H9 (cell line): ENCODE measurements around the gene TSC2. TPM values are rescaled to one million over a fixed set of nuclear protein-coding genes. Genes with fewer than 3 reads are reported as not detected.
A peak's percentile ranks its signal among the peaks of the same experiment; 100 is the strongest.

Experiments
- DNase-seq: peaks from one replicate; pipeline ENCODE4 v3.0.0-alpha.2; 2017
- H2AFZ ChIP-seq: one replicate; pipeline ENCODE4 v1.6.1; 2013; ENCODE audit warnings: mild to moderate bottlenecking, low read length, control low read depth, moderate library complexity
- H2AK5ac ChIP-seq: 2 replicates; pipeline ENCODE4 v1.6.1; 2013; ENCODE audit warnings: low read length, control low read depth, mixed read lengths; ENCODE audit not compliant: insufficient read length
- H2BK120ac ChIP-seq: one replicate; pipeline ENCODE4 v1.6.1; 2013; ENCODE audit warnings: low read depth, mild to moderate bottlenecking, low read length, control low read depth, inconsistent platforms; ENCODE audit not compliant: poor library complexity, severe bottlenecking
- H2BK12ac ChIP-seq: 2 replicates; pipeline ENCODE4 v1.6.1; 2013; ENCODE audit warnings: low read length, control low read depth, mixed read lengths, low read depth; ENCODE audit not compliant: insufficient read length
- H2BK15ac ChIP-seq: 2 replicates; pipeline ENCODE4 v1.6.1; 2013; ENCODE audit warnings: low read depth, low read length, control low read depth
- H2BK20ac ChIP-seq: one replicate; pipeline ENCODE4 v1.6.1; 2013; ENCODE audit warnings: low read depth, mild to moderate bottlenecking, low read length, control low read depth, inconsistent platforms; ENCODE audit not compliant: poor library complexity, severe bottlenecking
- H2BK5ac ChIP-seq: 2 replicates; pipeline ENCODE4 v1.6.1; 2013; ENCODE audit warnings: low read length, control low read depth, mixed read lengths; ENCODE audit not compliant: insufficient read length
- H3K14ac ChIP-seq: 2 replicates; pipeline ENCODE4 v1.6.1; 2013; ENCODE audit warnings: low read length, control low read depth; ENCODE audit not compliant: insufficient read depth
- H3K18ac ChIP-seq: 2 replicates; pipeline ENCODE4 v1.6.1; 2013; ENCODE audit warnings: low read depth, mild to moderate bottlenecking, mixed read lengths, low read length, control low read depth; ENCODE audit not compliant: insufficient read length
- H3K23ac ChIP-seq: 2 replicates; pipeline ENCODE4 v1.6.1; 2013; ENCODE audit warnings: low read length, control low read depth, mixed read lengths, low read depth; ENCODE audit not compliant: insufficient read length
- H3K23me2 ChIP-seq: 2 replicates; pipeline ENCODE4 v1.6.1; 2013; ENCODE audit warnings: low read depth, mild to moderate bottlenecking, mixed read lengths, low read length, control low read depth; ENCODE audit not compliant: insufficient read length, poor library complexity, severe bottlenecking
- H3K27ac ChIP-seq: 2 replicates; pipeline ENCODE4 v1.5.1; 2013; ENCODE audit warnings: low read length, control low read depth, mixed read lengths, low read depth; ENCODE audit not compliant: insufficient read length
- H3K27me3 ChIP-seq: 2 replicates; pipeline ENCODE4 v1.6.1; 2013; ENCODE audit warnings: low read length, control low read depth, inconsistent platforms; ENCODE audit not compliant: insufficient read depth
- H3K4ac ChIP-seq: 2 replicates; pipeline ENCODE4 v1.6.1; 2013; ENCODE audit warnings: low read depth, mild to moderate bottlenecking, control low read depth, inconsistent platforms, low read length, moderate library complexity
- H3K4me1 ChIP-seq: 2 replicates; pipeline ENCODE4 v1.6.1; 2013; ENCODE audit warnings: low read length, control low read depth, inconsistent platforms; ENCODE audit not compliant: insufficient read depth
- H3K4me2 ChIP-seq: 2 replicates; pipeline ENCODE4 v1.6.1; 2013; ENCODE audit warnings: low read length, control low read depth, mixed read lengths; ENCODE audit not compliant: insufficient read length, insufficient read depth
- H3K56ac ChIP-seq: 2 replicates; pipeline ENCODE4 v1.6.1; 2013; ENCODE audit warnings: low read depth, mild to moderate bottlenecking, mixed read lengths, low read length, control low read depth; ENCODE audit not compliant: insufficient read length
- H3K79me1 ChIP-seq: 2 replicates; pipeline ENCODE4 v1.6.1; 2013; ENCODE audit warnings: low read depth, mild to moderate bottlenecking, moderate library complexity, low read length, control low read depth, inconsistent platforms; ENCODE audit not compliant: insufficient read depth, poor library complexity, severe bottlenecking
- H3K79me2 ChIP-seq: 2 replicates; pipeline ENCODE4 v1.6.1; 2013; ENCODE audit warnings: low read length, control low read depth, inconsistent platforms; ENCODE audit not compliant: insufficient read depth
- H3K9ac ChIP-seq: 2 replicates; pipeline ENCODE4 v1.6.1; 2013; ENCODE audit warnings: low read length, control low read depth, mixed read lengths; ENCODE audit not compliant: insufficient read length; ENCODE audit errors: extremely low read depth
- H3K9me3 ChIP-seq: one replicate; pipeline ENCODE4 v1.6.1; 2013; ENCODE audit warnings: low read depth, low read length, inconsistent platforms; ENCODE audit not compliant: control insufficient read depth
- H3T11ph ChIP-seq: one replicate; pipeline ENCODE4 v1.6.1; 2013; ENCODE audit warnings: mild to moderate bottlenecking, low read length, control low read depth, inconsistent platforms
- H4K20me1 ChIP-seq: one replicate; pipeline ENCODE4 v1.6.1; 2013; ENCODE audit not compliant: control insufficient read depth, insufficient read length, insufficient read depth
- H4K5ac ChIP-seq: 2 replicates; pipeline ENCODE4 v1.6.1; 2013; ENCODE audit warnings: low read depth, mild to moderate bottlenecking, mixed read lengths, low read length, control low read depth; ENCODE audit not compliant: insufficient read length
- H4K8ac ChIP-seq: replicated peaks from 2 replicates; pipeline ENCODE4 v1.6.1; 2013; ENCODE audit warnings: low read length, control low read depth, mixed read lengths, low read depth; ENCODE audit not compliant: insufficient read length
- H4K91ac ChIP-seq: 2 replicates; pipeline ENCODE4 v1.6.1; 2013; ENCODE audit warnings: low read depth, mild to moderate bottlenecking, moderate library complexity, mixed read lengths, low read length, control low read depth; ENCODE audit not compliant: insufficient read length
- H3K27ac Mint-ChIP-seq, 3 experiments: 2 replicates in 2 of 3; 3 replicates in 1 of 3; pipeline ENCODE4 v1.8.0; 2020 to 2021; ENCODE audit warnings: mixed read lengths in 3 of 3, mild to moderate bottlenecking in 1 of 3, moderate library complexity in 1 of 3
- H3K27me3 Mint-ChIP-seq: 2 replicates; pipeline ENCODE4 v1.8.0; 2021; ENCODE audit warnings: low read depth, mild to moderate bottlenecking, moderate library complexity, mixed read lengths
- H3K36me3 Mint-ChIP-seq, 3 experiments: 2 replicates in 2 of 3; 3 replicates in 1 of 3; pipeline ENCODE4 v1.8.0; 2020 to 2021; ENCODE audit warnings: low read depth in 3 of 3, mixed read lengths in 3 of 3; ENCODE audit not compliant: insufficient read depth in 1 of 3
- H3K4me1 Mint-ChIP-seq, 2 experiments: 2 replicates each; pipeline ENCODE4 v1.8.0; 2020; ENCODE audit warnings: mixed read lengths in 2 of 2
- H3K4me3 Mint-ChIP-seq, 2 experiments: 2 replicates in 1 of 2; 3 replicates in 1 of 2; pipeline ENCODE4 v1.8.0; 2020 to 2021; ENCODE audit warnings: mild to moderate bottlenecking in 2 of 2, mixed read lengths in 2 of 2, moderate library complexity in 1 of 2
- H3K9me3 Mint-ChIP-seq, 2 experiments: 2 replicates in 1 of 2; 3 replicates in 1 of 2; pipeline ENCODE4 v1.8.0; 2020; ENCODE audit warnings: mild to moderate bottlenecking in 2 of 2, mixed read lengths in 2 of 2, moderate library complexity in 1 of 2
- WGBS: extraction: QIAGEN DNeasy Blood & Tissue Kit; methylation state at CpG from one replicate; pipeline ENCODE4 v1.1.7; 2013; ENCODE audit warnings: missing lambda C conversion rate, low lambda C conversion rate, mixed read lengths; ENCODE audit not compliant: insufficient read length; ENCODE audit errors: extremely low coverage; 5-methylcytosine and 5-hydroxymethylcytosine counted together
- total RNA-seq: library from RNA; stranded (reverse); gene quantifications from 2 replicates; pipeline ENCODE4 v1.2.1, GENCODE V29; 2021
- TF ChIP-seq, protein P1 (sequence below): fragments of 200-600 bp; sonication (generic); conservative IDR thresholded peaks from 3 replicates; pipeline ENCODE4 v1.8.0; 2021; ENCODE audit warnings: antibody characterized with exemption, mild to moderate bottlenecking

TSC2 gene
- total RNA-seq, 1 experiment from 2014 or later, result 122 TPM

DNA sequence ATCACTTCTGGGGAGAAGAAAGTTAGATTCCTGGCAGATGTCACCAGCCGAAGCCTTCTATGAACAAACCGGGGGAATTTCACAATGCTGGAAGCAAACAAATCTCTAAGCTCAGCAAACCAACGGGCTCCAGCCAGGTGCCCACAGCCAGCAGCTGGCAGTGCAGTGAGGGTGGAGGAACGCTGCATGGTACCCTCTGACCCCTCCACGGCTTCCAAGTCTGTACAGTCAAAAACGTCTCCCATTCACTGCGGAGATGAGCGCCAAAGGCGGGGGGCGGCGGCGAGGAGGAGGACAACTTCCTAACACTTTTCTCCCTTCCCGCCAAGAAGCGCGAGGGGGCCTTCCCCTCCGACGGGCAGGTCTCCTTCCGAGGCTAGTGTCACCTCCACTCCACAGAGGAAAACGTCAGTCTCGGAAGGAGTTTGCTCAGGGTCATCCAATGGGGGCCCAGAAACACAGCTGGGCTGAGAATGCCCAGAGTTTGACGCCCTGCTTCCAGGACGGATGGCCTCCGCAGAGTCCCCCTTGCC, 39.1 kb upstream of the TSC2 start:
- Histone ChIP-seq H4K91ac (no peak overlapping the region), H3K23me2 (peaks cover 11% of the 10 kb centered on the region), H3K9ac (peak overlapping the region; percentile 77), H3K14ac (no peak overlapping the region), H4K20me1 (no peaks in the 10 kb centered on the region), H2BK12ac (no peak overlapping the region), H3K4me2 (peak overlapping the region; percentile 73), H2BK20ac (no peak overlapping the region), H3K23ac (no peak overlapping the region), H3T11ph (no peak overlapping the region), H3K27ac (no peak overlapping the region), H3K27me3 (no peaks in the 10 kb centered on the region), H2BK5ac (no peak overlapping the region), H2BK120ac (no peak overlapping the region), H3K9me3 (no peaks in the 10 kb centered on the region), H3K4me1 (peaks cover 6% of the 10 kb centered on the region; the same call in 1 of the 2 replicates), H2AK5ac (no peak overlapping the region), H3K18ac (no peak overlapping the region), H4K8ac (no peak overlapping the region), H4K5ac (no peak overlapping the region), H2AFZ (no peak overlapping the region), H2BK15ac (no peak overlapping the region), H3K79me1 (peaks cover 21% of the 10 kb centered on the region), H3K4ac (no peak overlapping the region), H3K56ac (no peak overlapping the region), H3K79me2 (peaks cover 26% of the 10 kb centered on the region; the same call in 1 of the 2 replicates)
- Mint-ChIP-seq H3K27ac (no peak overlapping the region; a peak in 1 of 7 replicates), H3K27me3 (no peaks in the 10 kb centered on the region; the same call in 1 of the 2 replicates), H3K36me3 (peaks cover 5 to 16% (median 12%) of the 10 kb centered on the region in 3 experiments), H3K4me1 (peaks cover 22 to 36% of the 10 kb centered on the region in 2 experiments), H3K9me3 (no peaks in the 10 kb centered on the region; a peak in 1 of 5 replicates), H3K4me3 (peak overlapping the region; percentile 78 to 81)
- WGBS, result no CpG with 5 or more reads among the region's 23 CpGs
- no peak for DNase-seq
- TF ChIP-seq, protein P1, sequence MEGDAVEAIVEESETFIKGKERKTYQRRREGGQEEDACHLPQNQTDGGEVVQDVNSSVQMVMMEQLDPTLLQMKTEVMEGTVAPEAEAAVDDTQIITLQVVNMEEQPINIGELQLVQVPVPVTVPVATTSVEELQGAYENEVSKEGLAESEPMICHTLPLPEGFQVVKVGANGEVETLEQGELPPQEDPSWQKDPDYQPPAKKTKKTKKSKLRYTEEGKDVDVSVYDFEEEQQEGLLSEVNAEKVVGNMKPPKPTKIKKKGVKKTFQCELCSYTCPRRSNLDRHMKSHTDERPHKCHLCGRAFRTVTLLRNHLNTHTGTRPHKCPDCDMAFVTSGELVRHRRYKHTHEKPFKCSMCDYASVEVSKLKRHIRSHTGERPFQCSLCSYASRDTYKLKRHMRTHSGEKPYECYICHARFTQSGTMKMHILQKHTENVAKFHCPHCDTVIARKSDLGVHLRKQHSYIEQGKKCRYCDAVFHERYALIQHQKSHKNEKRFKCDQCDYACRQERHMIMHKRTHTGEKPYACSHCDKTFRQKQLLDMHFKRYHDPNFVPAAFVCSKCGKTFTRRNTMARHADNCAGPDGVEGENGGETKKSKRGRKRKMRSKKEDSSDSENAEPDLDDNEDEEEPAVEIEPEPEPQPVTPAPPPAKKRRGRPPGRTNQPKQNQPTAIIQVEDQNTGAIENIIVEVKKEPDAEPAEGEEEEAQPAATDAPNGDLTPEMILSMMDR, result no peak
